T-helper 1 cell treated with Interleukin-12 subunit alpha and Interleukin-12 subunit beta and Interleukin-4 antibody, amounts not matched to agents 30 ng/mL and 1 ng/mL, for 36 hours (primary cell): ENCODE data around the gene CCDC73. TPM values are rescaled to one million over a fixed set of nuclear protein-coding genes. Genes with fewer than 3 reads are reported as not detected.
"Not testable (repeated sequence)": the region's sequence is repeated elsewhere in the genome, so short reads cannot be mapped to it uniquely, and the experiment has no call there.

Source experiments
- intact Hi-C: fragments of 100-400 bp; cut with micrococcal nuclease; formaldehyde crosslinking; loops from one replicate; pipeline ENCODE4 v1.15.1; 2024
- total RNA-seq: library from RNA; stranded (reverse); gene quantifications from 2 replicates; pipeline ENCODE4 v1.2.3, GENCODE V29; 2022

CCDC73 gene
- total RNA-seq, 1 donor from 2014 or later, result not detected

DNA sequence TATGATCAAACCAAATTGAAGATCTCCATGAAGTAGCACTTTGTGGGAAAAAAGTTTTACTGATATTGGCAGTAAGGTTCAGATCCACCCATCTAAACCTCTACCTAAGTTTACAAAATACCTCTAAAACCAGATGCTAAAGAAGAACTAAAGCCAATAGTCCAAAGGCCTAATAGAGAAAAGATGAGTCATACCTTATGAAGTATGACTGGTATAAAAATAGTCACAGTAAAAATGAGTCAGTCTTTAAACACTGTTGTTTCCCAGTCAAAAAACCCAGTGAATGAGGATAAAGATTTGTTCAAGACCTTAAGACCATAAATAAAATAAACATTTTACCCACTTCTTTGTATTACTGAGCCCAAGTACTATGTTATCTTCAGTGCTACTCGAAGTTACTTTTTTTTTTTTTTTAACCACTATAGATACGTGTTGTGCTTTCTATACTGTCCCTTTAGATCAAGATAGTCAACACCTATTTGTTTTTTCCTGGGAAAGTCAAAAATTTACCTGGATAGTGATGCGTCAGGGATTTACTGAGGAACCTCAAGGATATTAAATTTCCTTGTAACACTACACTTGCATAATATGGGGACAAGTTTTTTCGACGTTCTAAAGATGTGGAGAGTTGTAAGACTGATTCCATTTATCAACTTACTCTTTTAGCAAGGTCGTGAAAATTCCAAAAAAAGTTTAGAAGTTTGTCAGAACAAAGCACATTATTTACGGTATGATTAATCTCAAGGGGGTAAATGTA is 87.3 kb downstream of the CCDC73 start:
- intact Hi-C loops, result no loop called here

DNA sequence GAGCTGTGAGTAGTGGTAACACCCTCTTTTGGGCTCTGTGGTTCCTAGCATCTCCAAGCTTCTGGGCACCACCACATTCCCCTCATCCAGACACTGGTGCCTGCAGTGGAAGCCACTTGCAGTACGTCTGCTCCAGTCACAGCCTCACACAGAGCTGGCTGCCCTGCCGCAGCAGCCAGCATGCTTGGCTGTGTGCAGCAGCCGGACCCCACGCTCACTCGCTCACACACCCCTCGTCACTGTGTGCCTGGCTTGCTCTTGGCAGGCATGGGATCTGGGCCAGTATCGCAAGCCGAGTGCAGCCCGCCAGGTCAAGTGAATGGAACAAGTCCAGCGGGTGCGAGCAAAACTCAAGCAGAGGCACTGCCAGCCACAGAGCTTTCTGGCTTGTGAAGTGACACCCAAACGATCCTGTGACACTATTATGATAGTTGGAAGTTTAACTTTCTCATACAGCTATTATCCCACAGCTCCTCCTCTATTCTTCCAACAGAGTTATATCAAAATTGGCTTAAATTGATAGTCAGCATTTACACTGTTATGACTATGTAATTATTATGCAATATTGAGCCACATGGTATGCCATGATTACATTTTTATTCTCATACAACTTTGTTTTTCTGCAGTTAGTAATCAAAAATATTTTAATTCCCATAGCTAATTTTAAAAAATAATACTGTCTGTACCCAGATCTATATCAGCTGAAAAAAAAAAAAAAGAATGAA is 89.0 kb downstream of the CCDC73 start:
- intact Hi-C loops, result no loop called here

DNA sequence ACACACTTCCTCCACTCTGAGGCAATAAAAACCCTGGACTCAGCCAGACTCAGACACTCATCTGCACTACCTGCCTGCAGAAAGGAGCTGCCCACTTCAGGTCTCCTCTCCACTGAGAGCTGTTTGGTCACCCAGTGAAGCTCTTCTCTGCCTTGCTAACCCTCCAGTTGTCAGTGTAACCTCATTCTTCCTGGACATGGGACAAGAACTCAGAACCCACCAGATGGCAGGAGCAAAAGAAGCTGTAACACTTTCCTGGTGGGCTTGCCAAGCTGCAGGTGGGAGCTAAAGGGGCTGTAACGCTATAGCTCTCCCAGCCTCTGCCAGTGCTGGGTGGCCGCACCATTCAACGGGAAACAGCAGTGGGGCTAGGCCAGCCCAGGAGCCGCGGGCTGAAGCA is 89.7 kb downstream of the CCDC73 start:
- intact Hi-C loops, result no loop called here

DNA sequence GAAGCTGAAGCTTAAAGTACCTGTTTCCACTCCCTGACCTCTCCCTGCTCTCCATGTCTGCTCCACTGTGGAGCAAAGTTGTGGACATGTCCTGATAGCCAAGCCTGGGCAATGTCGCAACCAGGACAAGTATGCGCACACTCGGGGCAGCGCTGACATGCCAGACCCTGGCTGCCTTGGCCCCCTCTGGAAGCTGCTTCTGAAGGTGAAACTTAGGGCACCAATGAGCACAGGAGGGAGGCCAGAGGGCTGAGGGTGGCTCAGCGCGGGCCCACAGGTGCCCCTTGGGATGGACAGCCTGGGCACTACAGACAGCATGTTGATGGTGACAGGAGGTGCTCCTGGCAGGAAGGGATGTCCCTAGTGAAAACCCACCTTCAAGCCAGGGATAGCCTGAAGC is 90.2 kb downstream of the CCDC73 start:
- intact Hi-C loops, result no loop called here

DNA sequence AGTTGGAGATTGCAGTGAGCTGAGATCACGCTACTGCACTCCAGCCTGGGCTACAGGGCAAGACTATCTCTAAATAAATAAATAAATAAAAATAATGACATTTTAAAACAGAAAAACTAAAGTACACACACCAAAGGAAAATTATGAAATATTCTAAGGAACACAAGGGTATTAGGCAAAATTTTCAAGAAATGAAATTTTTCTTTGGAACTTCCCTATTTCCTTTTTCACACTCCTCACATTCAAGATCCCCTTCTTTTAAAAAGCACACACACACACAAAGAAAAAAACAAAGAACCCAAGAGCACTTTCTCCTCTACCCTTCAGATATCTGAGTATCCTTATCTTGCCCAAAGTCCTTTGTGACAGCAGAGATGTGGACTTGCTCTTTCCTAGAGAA is 92.8 kb downstream of the CCDC73 start:
- intact Hi-C loops, result no loop called here

DNA sequence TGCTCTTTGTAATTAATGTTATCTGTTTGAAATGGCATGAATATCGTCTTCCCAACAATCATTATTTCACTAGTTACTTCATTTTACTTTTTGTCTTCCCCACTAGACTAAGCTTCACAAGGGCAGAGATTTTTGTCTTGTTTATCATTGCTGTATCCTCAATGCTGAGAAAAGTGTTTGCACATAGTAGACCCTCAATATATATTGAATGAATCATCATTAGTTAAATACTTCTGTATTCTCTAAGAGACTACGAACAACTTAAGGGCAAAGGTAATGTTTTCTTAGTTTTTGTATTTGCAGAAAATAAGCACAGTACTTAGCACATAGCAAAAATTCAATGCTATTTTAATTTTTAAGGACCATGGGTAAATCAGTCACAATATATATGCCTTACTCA is 95.9 kb downstream of the CCDC73 start:
- intact Hi-C loops, result no loop called here

DNA sequence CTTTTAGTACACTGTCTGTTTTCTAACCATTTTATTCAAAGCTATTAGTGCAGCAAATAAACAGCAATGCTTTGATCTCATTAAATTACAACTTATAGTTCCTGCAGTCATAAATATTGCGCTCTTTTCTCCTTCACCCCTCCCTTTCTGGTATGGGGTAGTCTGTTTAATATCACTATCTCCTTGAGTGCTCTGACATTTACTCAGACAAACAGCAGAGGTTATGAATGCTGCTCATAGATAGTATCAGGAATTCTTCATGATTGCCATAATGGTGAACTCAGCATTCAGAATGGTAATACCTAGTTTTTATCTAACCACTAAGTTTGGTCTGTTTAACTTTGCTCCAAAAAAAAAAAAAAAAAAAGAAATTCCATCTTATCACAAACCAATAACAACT is 123.4 kb downstream of the CCDC73 start:
- intact Hi-C loops, result no loop called here

DNA sequence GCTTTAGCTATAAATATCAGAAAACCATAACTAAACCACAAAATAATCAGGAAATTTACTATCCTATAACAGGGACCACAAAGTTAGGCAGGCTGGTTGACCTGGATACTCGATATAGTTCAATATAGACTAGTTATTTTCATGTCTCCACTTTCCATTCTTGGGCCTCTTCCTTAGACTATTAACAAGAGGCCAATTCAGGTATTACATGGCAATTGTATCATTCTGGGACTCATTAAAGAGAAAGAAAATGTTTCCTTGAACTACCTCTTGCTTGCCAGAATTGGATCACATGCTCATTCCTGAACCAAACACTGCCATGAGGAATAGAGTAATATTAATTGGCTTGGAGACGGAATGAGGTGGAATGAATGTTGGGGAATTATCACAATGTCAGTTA is 134.8 kb downstream of the CCDC73 start:
- intact Hi-C loops, result no loop called here

DNA sequence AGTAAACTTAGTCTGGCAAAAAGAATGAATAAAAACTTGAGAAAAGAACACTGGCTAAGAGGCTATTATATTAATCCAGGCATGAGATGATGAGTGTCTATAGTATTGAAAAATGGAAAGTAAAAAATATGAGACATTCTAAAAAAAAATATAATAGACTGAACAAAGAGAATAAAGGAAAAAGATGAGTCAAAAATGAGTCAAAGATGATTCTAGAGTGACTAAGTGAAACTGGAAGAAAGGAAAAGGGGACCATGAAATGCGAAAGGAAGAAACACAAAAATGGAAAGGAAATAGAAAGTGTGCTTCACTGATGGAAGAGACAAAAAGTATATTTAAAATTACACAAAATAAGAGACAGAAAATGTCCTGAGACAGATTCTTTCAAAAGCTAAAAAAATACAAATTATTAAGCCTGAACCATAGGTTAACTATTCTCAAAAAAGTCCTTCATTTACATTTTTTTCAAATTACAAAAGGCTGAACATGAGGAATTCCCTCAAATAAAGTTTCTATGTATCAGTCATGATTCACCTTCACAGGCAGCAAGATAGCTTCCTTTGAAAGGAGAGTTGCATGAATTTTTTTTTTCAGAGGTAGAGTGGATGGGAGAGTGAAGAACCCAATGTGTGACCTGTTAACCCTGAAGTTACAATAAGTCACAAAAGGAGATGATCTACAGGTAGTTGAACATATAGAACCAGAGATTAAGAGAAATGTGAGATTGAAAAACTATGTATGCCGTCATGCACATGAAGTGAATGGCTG is 135.6 kb downstream of the CCDC73 start:
- intact Hi-C loops, result no loop called here

DNA sequence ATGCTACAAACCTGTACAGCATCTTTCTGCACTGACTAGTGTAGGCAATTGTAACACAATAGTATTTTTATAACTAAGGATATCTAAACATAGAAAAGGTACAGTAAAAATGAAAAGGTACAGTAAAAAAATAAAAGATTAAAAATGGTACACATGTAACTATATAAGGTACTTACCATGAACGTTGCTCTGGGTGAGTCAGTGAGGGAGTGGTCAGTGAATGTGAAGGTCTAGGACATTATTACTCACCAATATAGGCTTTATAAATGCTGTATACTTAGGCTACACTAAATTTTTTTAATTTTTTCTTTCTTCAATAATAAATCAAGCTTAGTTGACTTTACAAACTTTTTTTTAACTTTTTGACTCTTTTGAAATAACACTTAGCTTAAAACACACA is 150.9 kb downstream of the CCDC73 start:
- intact Hi-C loops, result no loop called here

DNA sequence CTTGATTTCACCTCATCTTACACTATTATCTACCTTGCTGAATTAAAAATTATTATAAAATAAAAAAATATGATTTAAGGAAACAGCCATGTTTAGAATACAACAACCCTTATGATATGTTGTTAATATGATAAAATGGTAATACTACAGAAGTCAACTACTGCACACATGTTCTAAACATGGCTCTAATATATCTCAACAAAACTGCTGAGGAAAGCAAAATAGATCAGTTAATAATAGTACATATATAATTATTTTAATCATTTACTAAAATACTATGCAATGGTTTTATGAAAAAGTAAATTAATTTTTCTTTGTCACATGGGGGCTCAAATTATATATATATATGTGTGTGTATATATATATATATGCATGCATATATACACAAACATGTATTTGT is 153.1 kb downstream of the CCDC73 start:
- intact Hi-C loops, result no loop called here

DNA sequence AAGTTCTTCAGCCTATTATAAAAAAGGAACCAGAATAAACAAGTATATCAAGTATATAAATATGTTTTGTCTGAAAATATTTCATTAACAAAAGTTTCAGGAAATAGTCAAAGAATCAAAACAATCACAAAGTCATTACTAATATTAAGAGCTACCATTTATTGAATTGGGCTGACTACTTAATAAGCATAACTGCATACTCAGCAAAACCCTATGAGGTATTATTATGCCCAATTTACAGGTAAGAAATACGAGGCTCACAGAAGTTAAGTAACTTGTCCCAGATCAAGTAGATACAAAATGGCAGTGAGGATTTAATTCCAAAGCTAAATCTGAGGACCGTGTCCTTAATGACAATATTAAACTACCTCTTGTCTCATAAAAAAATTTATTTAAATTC is 158.6 kb downstream of the CCDC73 start:
- intact Hi-C loops, result no loop called here

DNA sequence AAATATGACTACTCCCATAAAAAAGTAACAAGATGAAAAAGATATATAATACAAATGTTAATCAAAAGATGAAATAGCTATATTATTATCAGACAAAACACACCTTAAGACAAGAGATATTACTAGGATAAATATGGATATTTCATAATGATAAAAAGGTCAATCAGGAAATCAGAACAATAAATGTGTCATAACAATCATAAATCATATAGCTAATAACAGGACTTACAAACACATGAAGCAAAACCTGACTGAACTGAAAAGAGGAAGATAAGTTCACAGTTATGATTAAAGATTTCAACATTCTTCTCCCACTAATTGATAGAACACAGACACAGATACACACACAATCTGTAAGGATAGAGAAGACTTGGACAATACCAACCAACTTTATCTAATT is 163.6 kb downstream of the CCDC73 start:
- intact Hi-C loops, result no loop called here

DNA sequence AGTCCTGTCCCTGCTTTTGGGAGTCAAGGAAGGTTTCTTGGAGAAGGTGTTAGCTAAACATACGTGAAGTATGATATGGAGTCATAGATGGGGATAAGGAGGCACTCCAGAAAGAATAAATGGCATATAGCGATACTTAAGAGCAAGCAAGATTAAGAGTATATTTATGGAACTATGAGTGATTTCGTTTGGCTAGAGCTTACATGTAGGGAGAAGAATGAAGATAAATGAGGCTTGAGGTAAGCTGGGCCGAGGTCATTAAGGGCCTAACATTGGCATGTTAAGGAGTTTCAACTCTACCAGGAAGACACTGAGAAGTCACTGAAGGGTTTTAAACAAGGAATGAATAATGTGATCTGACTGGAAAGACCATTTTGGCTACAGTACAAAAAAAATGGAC is 177.6 kb downstream of the CCDC73 start:
- intact Hi-C loops, result no loop called here

DNA sequence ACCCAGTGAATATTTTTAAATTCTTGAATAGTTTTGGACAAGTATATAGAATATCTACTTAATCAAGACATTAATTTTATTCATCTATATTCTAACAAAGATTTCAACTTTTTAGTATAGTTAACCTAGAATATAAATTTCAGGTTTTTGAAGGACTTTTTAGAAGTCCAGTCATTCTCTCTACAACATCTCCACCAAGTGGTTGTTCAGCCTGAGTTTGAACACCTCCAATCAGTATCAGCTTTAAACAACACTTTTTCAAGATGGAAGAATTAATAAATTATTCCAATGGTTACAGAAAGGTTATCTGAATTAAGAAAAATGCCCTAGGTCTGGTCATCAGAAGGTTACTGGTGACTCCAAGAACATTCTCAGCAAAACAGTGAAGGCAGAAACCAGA is 179.0 kb downstream of the CCDC73 start:
- intact Hi-C loops, result loop anchor here (1.0 kb wide), 1 partner anchor 292 kb away; no protein-coding TSS in a partner anchor

DNA sequence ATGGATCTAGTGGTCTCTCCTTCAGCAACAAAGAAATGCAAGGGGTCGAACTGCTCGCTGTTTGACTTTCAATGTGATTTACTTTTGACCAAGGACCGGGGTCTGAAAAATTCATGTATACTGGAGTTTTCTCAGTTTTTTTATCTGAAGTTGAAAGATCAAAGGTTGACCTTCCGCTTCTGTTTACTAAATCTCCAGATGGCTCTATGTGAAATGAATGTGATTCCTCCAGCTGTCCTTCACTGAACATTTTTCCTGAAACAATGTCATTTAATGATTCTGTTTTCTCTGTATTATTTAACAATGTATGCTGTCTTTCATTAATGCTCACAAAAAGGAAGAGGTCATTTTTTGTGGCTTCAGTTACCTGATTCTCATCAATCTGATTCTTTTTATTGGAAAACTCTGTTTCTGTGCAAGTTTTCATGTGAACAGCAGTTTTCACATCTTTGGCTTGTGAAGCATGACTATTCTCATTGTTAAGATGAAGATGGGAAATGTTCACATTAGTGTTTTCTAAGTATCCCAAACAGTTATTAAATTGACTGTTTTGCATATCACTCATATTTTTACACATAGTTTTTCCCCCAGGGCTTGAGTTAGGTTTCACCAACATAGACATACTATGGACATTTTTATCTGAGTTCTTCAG is 180.8 kb downstream of the CCDC73 start:
- intact Hi-C loops, result no loop called here

DNA sequence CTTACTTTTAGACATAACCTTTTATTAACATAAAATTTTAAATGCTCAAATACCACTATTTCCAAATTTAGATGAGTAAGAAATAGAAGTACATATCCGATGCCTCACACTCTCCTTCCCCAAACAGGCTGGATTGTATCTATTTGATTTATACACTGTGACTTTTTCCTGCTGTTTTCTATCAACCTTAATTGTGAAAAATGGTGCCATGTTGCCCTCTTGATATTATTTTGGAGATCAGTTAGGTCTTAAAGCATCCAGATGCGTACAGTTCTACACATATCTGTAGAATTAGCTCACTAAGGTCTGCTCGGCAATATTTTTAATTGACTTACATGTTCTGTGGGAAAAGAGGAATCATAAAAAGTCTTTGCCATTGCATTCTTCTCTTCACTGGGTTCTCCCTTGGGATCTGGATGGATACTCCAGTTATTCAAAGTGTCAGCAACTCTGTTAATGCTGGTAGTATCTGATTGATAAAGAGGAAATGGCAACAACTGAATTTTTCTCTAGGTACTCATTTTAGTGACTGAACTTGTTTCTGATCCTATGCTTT is 183.6 kb downstream of the CCDC73 start:
- intact Hi-C loops, result no loop called here

DNA sequence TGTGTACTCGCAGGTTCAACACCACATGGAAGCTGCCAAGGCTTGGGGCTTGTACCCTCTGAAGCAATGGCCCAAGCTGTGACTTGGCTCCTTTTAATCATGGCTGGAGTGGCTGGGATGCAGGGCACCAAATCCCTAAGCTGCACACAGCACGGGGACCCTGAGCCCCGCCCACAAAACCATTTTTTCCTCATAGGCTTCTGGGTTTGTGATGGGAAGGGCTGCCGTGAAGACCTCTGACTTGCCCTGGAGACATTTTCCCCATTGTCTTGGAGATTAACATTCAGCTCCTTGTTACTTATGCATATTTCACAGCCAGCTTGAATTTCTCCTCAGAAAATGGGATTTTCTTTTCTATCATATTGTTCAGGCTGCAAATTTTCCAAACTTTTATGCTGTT is 185.6 kb downstream of the CCDC73 start:
- intact Hi-C loops, result not testable (repeated sequence)

DNA sequence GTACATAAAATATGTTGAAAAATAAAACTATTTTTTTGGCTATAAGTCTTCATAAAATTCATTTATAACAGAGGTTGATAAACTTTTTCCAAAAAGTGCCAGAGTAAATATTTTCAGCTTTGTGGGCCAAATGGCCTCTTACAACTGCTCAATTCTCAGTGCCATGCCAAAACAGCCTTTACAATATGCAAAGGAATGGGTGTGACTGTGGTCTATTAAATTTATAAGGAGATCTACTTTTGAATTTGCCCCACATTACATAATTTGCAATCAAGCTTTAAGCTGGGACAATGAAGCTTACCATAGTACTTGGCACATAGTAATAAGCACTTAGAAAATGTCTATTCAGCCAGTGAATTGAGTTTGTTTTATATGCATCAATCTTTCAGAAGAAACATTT is 188.2 kb downstream of the CCDC73 start:
- intact Hi-C loops, result no loop called here

DNA sequence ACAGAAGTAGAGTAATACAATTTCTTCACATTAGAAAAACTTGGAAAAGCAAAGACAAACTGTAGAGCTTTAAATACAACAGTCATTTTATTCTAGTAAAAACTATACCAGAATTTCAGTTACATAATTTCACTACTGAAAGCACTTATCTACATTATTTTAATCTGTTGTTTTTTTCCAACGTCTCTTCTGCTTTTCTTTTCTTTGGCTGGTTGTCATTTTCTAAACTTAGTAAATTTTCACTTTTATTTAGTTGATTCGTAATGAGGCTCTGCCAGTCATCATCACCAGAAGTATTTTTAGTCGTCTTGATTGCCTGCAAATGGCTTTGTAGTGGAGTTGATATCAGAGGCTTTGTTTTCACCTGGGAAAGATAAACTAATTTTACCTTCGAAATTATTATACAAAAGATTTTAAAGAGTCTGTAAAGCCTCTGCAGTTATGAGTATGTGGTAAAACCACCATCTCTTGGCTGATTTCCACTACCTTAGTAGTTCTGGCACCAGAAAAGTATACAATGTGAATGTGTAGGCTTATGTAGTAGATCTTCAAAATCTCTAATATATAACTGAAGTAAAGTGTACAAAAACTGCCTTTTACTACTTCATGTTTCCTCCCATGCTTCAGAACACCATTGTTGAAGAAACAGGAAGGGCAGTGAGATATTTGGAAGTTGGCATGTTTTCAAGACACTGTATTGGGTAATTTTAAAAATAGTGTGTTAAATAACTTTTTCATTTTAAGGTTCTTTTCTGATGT is 191.6 kb downstream of the CCDC73 start:
- intact Hi-C loops, result no loop called here

DNA sequence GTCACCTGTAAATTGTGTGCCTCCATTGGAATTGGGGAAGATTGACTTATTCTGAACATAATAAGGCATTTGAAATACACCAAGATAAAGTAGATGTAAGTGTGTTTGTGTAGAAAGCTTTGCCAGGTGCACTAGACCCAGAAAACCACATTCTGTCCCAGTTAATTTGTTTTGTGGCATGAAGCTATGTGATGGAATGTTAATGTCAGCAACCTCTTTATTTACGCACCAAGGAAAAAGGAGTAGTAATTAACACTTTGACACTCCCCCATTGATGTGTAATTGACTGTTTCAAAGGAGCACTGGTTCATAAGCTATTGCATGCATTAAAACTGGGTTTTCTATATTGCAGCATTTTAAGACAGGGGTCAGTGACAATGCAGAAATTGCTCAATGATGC is 196.5 kb downstream of the CCDC73 start:
- intact Hi-C loops, result loop anchor here (5.0 kb wide), 1 partner anchor 226 kb away; no protein-coding TSS in a partner anchor
